Body of pancreas (tissue), 4 donors: ENCODE data around the gene SCGN.

Experiments used
- CTCF ChIP-seq, 7 experiments: fragments of 450-650 bp in 4 of 7; fragments of 200-600 bp in 3 of 7; sonication (generic) in 3 of 7; IDR thresholded peaks; one replicate each; pipeline ENCODE4 v1.5.1; 2016 to 2019; ENCODE audit warnings: antibody characterized with exemption in 7 of 7
- POLR2A ChIP-seq, 3 donors: fragments of 450-650 bp; IDR thresholded peaks; one replicate each; pipeline ENCODE4 v1.6.1; 2016; ENCODE audit warnings: antibody characterized with exemption in 3 of 3, mild to moderate bottlenecking in 2 of 3

GRCh38 chr6:25709761-25710160 is 57.7 kb downstream of the SCGN start:
- TF ChIP-seq CTCF (IDR thresholded peaks at IDR 0.05): no peak
- no peak for TF ChIP-seq POLR2A (IDR thresholded peaks at IDR 0.05)
